ENCODE data around the gene MKI67. TPM values are rescaled to one million over a fixed set of nuclear protein-coding genes. Genes with fewer than 3 reads are reported as not detected.

The MKI67 gene
- total and polyA plus RNA-seq, 2 of the 13 experiments (the other 11 are each of a cell fraction or from before 2014, with no cell fraction given), result 6.7 to 22.9 TPM

- H3K4me3 ChIP-seq (replicated peaks in 1 of 3; ENCODE audit: insufficient read depth in 1 of 3, low read depth in 2 of 3, low read length in 3 of 3), result no peak overlapping the region; a peak in 1 of 6 replicates
- H4K20me1 ChIP-seq (ENCODE audit: insufficient read depth, low read length), result no peaks in the 10 kb centered on the region
- no peak for DNase-seq (ENCODE audit: low spot score)
- ChIA-PET CTCF (ENCODE audit: low intra/inter-chr PET ratio, low total read pairs) (no interaction called here), POLR2A (no interaction called here)
- TF ChIP-seq ZNF260 (CRISPR knock-in tag; IDR thresholded peaks at IDR 0.05; ENCODE audit: borderline replicate concordance, low read depth), result no peak
- TF ChIP-seq ZNF687 (CRISPR knock-in tag; IDR thresholded peaks at IDR 0.05), result peak; percentile 33; the same call in 1 of the 2 replicates
- TF ChIP-seq NRL (CRISPR knock-in tag; IDR thresholded peaks at IDR 0.05; ENCODE audit: borderline replicate concordance), result no peak
- TF ChIP-seq ZNF772 (CRISPR knock-in tag; IDR thresholded peaks at IDR 0.05), result no peak
- TF ChIP-seq TERF1 (CRISPR knock-in tag; IDR thresholded peaks at IDR 0.05), result no peak
- TF ChIP-seq SP5 (CRISPR knock-in tag; IDR thresholded peaks at IDR 0.05; ENCODE audit: borderline replicate concordance, low read depth), result peak; percentile 76
- no peak for TF ChIP-seq MED13 (CRISPR knock-in tag; IDR thresholded peaks at IDR 0.05)
- TF ChIP-seq PAXIP1 (CRISPR knock-in tag; conservative IDR thresholded peaks at IDR 0.05), result 0 out of 2 replicates have a peak, but pooled peaks have one; percentile 15
- peak; percentile 22; the same call in 1 of the 2 replicates for TF ChIP-seq SALL1 (CRISPR knock-in tag; IDR thresholded peaks at IDR 0.05)
- TF ChIP-seq GATA4 (IDR thresholded peaks at IDR 0.05; ENCODE audit: borderline replicate concordance, low read depth), result no peak
- peak; percentile 57 for TF ChIP-seq HNF4A (CRISPR knock-in tag; IDR thresholded peaks at IDR 0.05)
- no peaks in the 10 kb centered on the region for H3K9me3 ChIP-seq (ENCODE audit: low read length)
- H3K27ac ChIP-seq (ENCODE audit: extremely low read length, insufficient read depth, low read length), result no peak overlapping the region
- no peak overlapping the region for H2AFZ ChIP-seq (ENCODE audit: low read length)
- peaks cover 0 to 14% of the 10 kb centered on the region in 2 experiments; a peak in 2 of 5 replicates for H3K27me3 ChIP-seq (ENCODE audit: control insufficient read depth in 1 of 2, insufficient read depth in 2 of 2, low read length in 2 of 2)
- peaks cover 16% of the 10 kb centered on the region for H3K4me1 ChIP-seq (ENCODE audit: insufficient read depth, low read length)
- intact Hi-C loops (cut with micrococcal nuclease; ENCODE audit: unreplicated experiment), result no loop called here
- H3K9ac ChIP-seq (ENCODE audit: insufficient read depth, low read depth, low read length), result no peak overlapping the region
- in situ Hi-C loops (cut with HindIII; ENCODE audit: extremely low pct_ligation_motif_present, low pct_unique_long_range_greater_than_20kb), result loop anchor here (25.0 kb wide), 1 partner anchor 451 kb away; no protein-coding TSS in a partner anchor
- 0% methylated on average over 1 of the region's 10 CpGs for WGBS (ENCODE audit: low lambda C conversion rate)
- peak; percentile 82 for ATAC-seq
- BruUV-seq (replicated peaks), result no TSS peak
- no peaks in the 10 kb centered on the region for H3K79me2 ChIP-seq (ENCODE audit: insufficient read depth, low read length)
- peak overlapping the region; percentile 47; the same call in 1 of the 2 replicates for H3K4me2 ChIP-seq (ENCODE audit: low read depth, low read length)
- no peak for FAIRE-seq
- no peaks in the 10 kb centered on the region for H3K36me3 ChIP-seq (replicated peaks in 1 of 2; ENCODE audit: control insufficient read depth in 1 of 2, insufficient read depth in 2 of 2, low read length in 2 of 2)
Observed at GRCh38 chr10:128086003-128086863, 40.0 kb downstream of the MKI67 start.
